Thymus (tissue), 11 donors: ENCODE results near the gene SRBD1. TPM values are rescaled to one million over a fixed set of nuclear protein-coding genes. Genes with fewer than 3 reads are reported as not detected.

ENCODE experiments used
- DNase-seq, 9 donors: peaks; one replicate each; pipeline ENCODE4 v3.0.0-alpha.2; 2013; ENCODE audit warnings: low spot score in 9 of 9, low read depth in 6 of 9, missing footprints in 1 of 9
- H3K27ac ChIP-seq, 2 donors: one replicate each; pipeline ENCODE4 v1.5.1; 2013; ENCODE audit warnings: control low read depth in 1 of 2, low read depth in 1 of 2, low read length in 1 of 2, mild to moderate bottlenecking in 1 of 2, moderate library complexity in 1 of 2
- H3K27me3 ChIP-seq, 2 donors: one replicate each; pipeline ENCODE4 v1.5.1; 2013; ENCODE audit warnings: low read length in 1 of 2; ENCODE audit not compliant: control insufficient read depth in 2 of 2, insufficient read depth in 1 of 2
- H3K36me3 ChIP-seq, 2 donors: one replicate each; pipeline ENCODE4 v1.5.1; 2013; ENCODE audit warnings: low read length in 1 of 2, mild to moderate bottlenecking in 1 of 2, moderate library complexity in 1 of 2; ENCODE audit not compliant: control insufficient read depth in 2 of 2, insufficient read depth in 2 of 2
- H3K4me1 ChIP-seq, 2 donors: one replicate each; pipeline ENCODE4 v1.5.1; 2013; ENCODE audit warnings: low read length in 2 of 2; ENCODE audit not compliant: control insufficient read depth in 2 of 2, insufficient read depth in 2 of 2
- H3K4me3 ChIP-seq, 2 donors: one replicate each; pipeline ENCODE4 v1.5.1; 2013; ENCODE audit warnings: low read length in 2 of 2, control low read depth in 1 of 2, mild to moderate bottlenecking in 1 of 2
- H3K9me3 ChIP-seq, 2 donors: one replicate each; pipeline ENCODE4 v1.5.1; 2013; ENCODE audit warnings: low read length in 1 of 2, mild to moderate bottlenecking in 1 of 2; ENCODE audit not compliant: control insufficient read depth in 2 of 2, insufficient read depth in 1 of 2
- WGBS: extraction: QIAGEN DNeasy Blood & Tissue Kit; methylation state at CpG from one replicate; pipeline ENCODE4 v1.1.7; 2013; 5-methylcytosine and 5-hydroxymethylcytosine counted together
- polyA plus RNA-seq: library from polyadenylated mRNA; stranded (reverse); fragments of 200-250 nt; gene quantifications from one replicate; pipeline ENCODE4 v1.2.3, GENCODE V29; 2013
- total RNA-seq: library from RNA; stranded (reverse); fragments of 120-200 nt; gene quantifications from one replicate; pipeline ENCODE4 v1.2.4, GENCODE V29; 2013
- donor health status: healthy.

SRBD1 gene
- total and polyA plus RNA-seq, 2 donors = 11.0 to 22.4 TPM

GRCh38 chr2:45625824-45626223 lies 14.8 kb upstream of the SRBD1 start:
- no peak for DNase-seq
- Histone ChIP-seq H3K27me3 (no peaks in the 10 kb centered on the region), H3K27ac (no peak overlapping the region), H3K36me3 (no peaks in the 10 kb centered on the region), H3K4me3 (no peak overlapping the region), H3K4me1 (no peaks in the 10 kb centered on the region), H3K9me3 (no peaks in the 10 kb centered on the region)

GRCh38 chr2:45623098-45623497 lies 12.0 kb upstream of the SRBD1 start:
- Histone ChIP-seq H3K27ac (no peak overlapping the region), H3K27me3 (no peaks in the 10 kb centered on the region), H3K9me3 (no peaks in the 10 kb centered on the region), H3K4me3 (no peak overlapping the region), H3K36me3 (no peaks in the 10 kb centered on the region), H3K4me1 (no peaks in the 10 kb centered on the region)
- no peak for DNase-seq
- 95% methylated on average over 3 of the region's 3 CpGs for WGBS

GRCh38 chr2:45622336-45623075 lies 11.4 kb upstream of the SRBD1 start:
- 97% methylated on average over 6 of the region's 6 CpGs for WGBS
- Histone ChIP-seq H3K27ac (no peak overlapping the region), H3K4me3 (no peak overlapping the region), H3K36me3 (no peaks in the 10 kb centered on the region), H3K4me1 (no peaks in the 10 kb centered on the region), H3K27me3 (no peaks in the 10 kb centered on the region), H3K9me3 (no peaks in the 10 kb centered on the region)
- no peak for DNase-seq

- Histone ChIP-seq H3K27me3 (no peaks in the 10 kb centered on the region), H3K4me3 (no peak overlapping the region)
- no peak for DNase-seq
Observed at GRCh38 chr2:45617496-45617895, 6.4 kb upstream of the SRBD1 start.

DNA sequence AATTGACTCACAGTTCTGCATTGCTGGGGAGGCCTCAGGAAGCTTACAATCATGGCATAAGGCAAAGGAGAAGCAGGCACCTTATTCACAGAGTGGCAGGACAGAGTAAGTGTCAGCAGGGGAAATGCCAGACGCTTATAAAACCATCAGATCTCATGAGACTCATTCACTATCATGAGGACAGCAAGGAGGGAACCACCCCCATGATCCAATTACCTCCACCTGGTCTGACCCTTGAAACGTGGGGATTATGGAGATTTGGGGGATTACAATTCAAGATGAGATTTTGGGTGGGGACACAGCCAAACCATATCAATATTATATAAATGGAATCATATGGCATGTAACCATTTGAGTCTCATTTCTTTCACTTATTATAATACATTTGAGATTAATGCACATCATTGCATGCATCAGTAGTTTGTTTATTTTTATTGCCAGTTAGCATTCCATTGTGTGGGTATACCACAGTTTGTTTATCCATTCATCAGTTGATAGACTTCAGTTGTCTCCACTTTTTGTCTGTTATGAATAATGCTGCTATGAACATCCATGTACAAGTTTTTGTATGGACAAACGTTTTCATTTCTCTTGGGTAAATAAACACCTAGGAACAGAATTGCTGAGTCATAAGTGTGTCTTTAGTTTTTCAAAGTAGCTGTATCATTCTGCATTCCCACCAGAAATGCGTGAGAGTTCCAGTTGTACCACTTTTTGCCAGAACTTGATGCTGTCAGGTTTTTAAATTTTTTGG lies 5.8 kb upstream of the SRBD1 start:
- Histone ChIP-seq H3K9me3 (no peaks in the 10 kb centered on the region), H3K4me1 (no peaks in the 10 kb centered on the region), H3K27me3 (no peaks in the 10 kb centered on the region), H3K4me3 (no peak overlapping the region), H3K36me3 (no peaks in the 10 kb centered on the region), H3K27ac (no peak overlapping the region)
- no peak for DNase-seq
- 78% methylated on average over 4 of the region's 4 CpGs for WGBS

More at GRCh38 chr2:45617496-45617895, 6.4 kb upstream of the SRBD1 start:
- H3K4me1 ChIP-seq = no peaks in the 10 kb centered on the region
- H3K9me3 ChIP-seq = no peaks in the 10 kb centered on the region
- 82% methylated on average over 2 of the region's 2 CpGs for WGBS
- H3K36me3 ChIP-seq = no peaks in the 10 kb centered on the region
- H3K27ac ChIP-seq = no peak overlapping the region

DNA sequence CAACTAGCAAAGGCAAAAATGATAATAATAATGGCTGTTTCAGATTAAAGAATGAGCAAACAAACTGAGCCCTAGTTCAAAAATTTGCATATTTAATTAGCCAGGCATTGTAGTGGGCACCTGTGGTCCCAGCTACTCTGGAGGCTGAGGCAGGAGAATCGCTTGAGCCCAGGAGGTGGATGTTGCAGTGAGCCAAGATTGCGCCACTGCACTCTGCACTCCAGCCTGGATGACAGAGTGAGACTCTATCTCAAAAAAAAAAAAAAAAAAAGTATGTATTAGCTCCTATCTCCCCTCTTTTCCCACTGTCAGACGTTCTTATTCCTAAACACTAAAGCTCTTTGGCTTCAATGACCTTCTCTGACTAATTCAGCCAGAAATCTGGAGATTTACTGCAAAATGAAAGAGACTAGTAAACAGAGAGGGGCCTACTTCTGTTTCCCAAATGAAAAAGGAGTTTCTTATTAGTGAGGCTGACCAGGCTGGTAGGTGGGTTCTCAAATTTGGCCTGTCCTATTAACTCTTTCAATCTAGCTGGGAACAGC lies 3.9 kb upstream of the SRBD1 start:
- H3K4me3 ChIP-seq = no peak overlapping the region
- WGBS = 92% methylated on average over 3 of the region's 3 CpGs

DNA sequence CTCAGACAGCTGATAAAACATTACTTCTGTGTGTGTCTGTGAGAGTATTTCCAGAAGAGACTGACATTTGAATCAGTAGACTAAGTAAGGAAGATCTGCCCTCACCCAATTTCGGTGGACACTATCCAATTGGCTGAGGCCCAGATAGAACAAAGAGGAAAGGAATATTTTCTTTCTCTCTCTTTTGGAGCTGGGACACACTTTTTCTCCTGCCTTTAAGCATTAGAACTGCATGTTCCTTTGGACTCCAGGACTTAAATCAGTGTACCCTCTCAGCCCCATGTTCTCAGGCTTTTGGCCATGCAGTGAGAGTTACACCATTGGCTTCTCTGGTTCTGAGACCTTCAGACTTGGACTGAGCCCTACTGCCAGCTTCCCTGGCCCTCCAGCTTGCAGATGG lies 3.3 kb upstream of the SRBD1 start:
- 98% methylated on average over 1 of the region's 1 CpG for WGBS

More for the DNA sequence above, 3.9 kb upstream of the SRBD1 start:
- no peak for DNase-seq
- H3K36me3 ChIP-seq = no peaks in the 10 kb centered on the region
- H3K4me1 ChIP-seq = no peaks in the 10 kb centered on the region
- no peaks in the 10 kb centered on the region for H3K27me3 ChIP-seq
- H3K9me3 ChIP-seq = no peaks in the 10 kb centered on the region
- H3K27ac ChIP-seq = no peak overlapping the region

DNA sequence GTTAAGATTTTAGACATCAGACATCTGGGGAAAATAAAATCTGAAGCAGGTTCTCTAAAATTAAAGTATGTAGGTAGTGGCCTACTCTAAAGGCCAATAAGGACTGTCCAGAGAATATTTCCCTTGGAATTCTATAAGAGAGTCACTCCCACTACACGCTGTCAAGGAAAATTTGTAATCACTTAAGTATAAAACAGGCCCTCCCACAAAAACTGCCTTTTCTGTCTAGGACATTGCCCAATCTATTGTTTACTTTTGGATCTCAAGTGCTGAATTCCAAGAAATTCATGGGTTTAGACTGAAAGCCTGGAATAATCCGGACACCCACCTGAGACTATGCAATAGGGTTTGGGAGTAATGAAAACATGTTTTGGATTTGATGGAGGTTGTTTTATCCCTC lies 1.7 kb upstream of the SRBD1 start:
- no peaks in the 10 kb centered on the region for H3K36me3 ChIP-seq
- WGBS = 93% methylated on average over 2 of the region's 2 CpGs
- no peaks in the 10 kb centered on the region for H3K27me3 ChIP-seq
- H3K4me1 ChIP-seq = no peaks in the 10 kb centered on the region
- no peak overlapping the region for H3K27ac ChIP-seq
- H3K4me3 ChIP-seq = no peak overlapping the region
- no peak for DNase-seq
- H3K9me3 ChIP-seq = no peaks in the 10 kb centered on the region

More for the DNA sequence above, 3.3 kb upstream of the SRBD1 start:
- Histone ChIP-seq H3K9me3 (no peaks in the 10 kb centered on the region), H3K27ac (no peak overlapping the region), H3K36me3 (no peaks in the 10 kb centered on the region), H3K27me3 (no peaks in the 10 kb centered on the region), H3K4me3 (no peak overlapping the region), H3K4me1 (no peaks in the 10 kb centered on the region)
- no peak for DNase-seq

- no peaks in the 10 kb centered on the region for H3K4me1 ChIP-seq
- H3K4me3 ChIP-seq = no peak overlapping the region
- no peak overlapping the region for H3K27ac ChIP-seq
- DNase-seq = no peak
- WGBS = 95% methylated on average over 2 of the region's 2 CpGs
- H3K9me3 ChIP-seq = no peaks in the 10 kb centered on the region
- no peaks in the 10 kb centered on the region for H3K27me3 ChIP-seq
- no peaks in the 10 kb centered on the region for H3K36me3 ChIP-seq
Observed at GRCh38 chr2:45612285-45612684, 1.2 kb upstream of the SRBD1 start.
